Measurements from ENCODE around the gene PALM. TPM values are rescaled to one million over a fixed set of nuclear protein-coding genes. Genes with fewer than 3 reads are reported as not detected.

PALM gene
- total RNA-seq, 1 experiment from 2014 or later, result 21.2 TPM

DNA sequence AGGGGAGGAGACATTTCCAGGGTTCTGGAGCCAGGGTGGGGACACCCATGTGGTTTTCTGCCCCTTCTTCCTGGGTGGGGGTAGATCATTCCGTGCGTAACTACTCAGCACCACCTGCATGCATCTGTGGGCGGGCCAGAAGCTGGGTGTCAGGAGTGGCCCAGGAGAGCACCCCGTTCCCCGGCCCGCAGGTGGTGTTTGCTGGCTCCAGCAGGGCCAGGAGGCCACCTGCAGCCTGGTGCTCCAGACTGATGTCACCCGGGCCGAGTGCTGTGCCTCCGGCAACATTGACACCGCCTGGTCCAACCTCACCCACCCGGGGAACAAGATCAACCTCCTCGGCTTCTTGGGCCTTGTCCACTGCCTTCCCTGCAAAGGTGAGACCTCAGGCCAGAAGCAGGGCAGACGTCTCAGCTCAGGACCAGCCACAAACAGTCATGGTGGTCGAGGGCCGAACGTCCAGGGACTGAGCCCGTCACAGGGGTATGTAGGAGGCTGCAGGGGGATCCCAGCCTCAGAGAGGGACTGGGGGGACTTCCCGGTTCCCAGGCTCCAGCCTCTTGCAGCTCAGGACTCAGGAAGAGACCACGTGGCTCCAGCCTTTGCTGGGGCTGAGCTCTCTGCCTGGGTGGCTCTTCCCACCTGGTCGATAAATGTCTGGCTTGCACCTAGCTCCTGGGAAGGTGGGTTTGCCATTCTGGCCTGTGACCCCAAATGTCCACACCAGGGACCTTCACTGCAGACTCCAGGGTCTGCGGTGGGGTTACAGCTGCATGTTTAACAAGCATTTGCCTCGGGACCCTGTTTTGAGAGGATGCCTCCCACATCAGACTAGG lies 30.9 kb upstream of the PALM start:
- peaks cover 7% of the 10 kb centered on the region for H3K27me3 ChIP-seq (replicated peaks; ENCODE audit: insufficient read depth, low read depth, low read length, poor library complexity)
- no peak for DNase-seq (ENCODE audit: low spot score)
- H3K4me1 ChIP-seq (ENCODE audit: insufficient read depth, low read length, poor library complexity, severe bottlenecking), result peaks cover 27% of the 10 kb centered on the region
- no peaks in the 10 kb centered on the region for H3K36me3 ChIP-seq (ENCODE audit: insufficient read depth, low read length, poor library complexity, severe bottlenecking)
- no peaks in the 10 kb centered on the region for H3K9me3 ChIP-seq (ENCODE audit: low read depth, low read length, poor library complexity, severe bottlenecking)
- POLR2A ChIA-PET (ENCODE audit: low non-redundant PET), result no interaction called here
- no peak overlapping the region for H3K27ac ChIP-seq (ENCODE audit: low read depth, low read length, poor library complexity, severe bottlenecking)
- H3K4me3 ChIP-seq (ENCODE audit: low read depth, low read length, poor library complexity, severe bottlenecking), result no peak overlapping the region
- intact Hi-C loops (cut with micrococcal nuclease; ENCODE audit: unreplicated experiment), result no loop called here
- CTCF ChIA-PET, result interaction anchor here (1.0 kb wide), 1 partner anchor 56 kb away, joined by 6 read pairs; no protein-coding TSS in a partner anchor
- TF ChIP-seq CTCF (conservative IDR thresholded peaks at IDR 0.05; ENCODE audit: low read depth, low read length), result no peak
- no peak for TF ChIP-seq EZH2 (IDR thresholded peaks at IDR 0.05; ENCODE audit: borderline replicate concordance, low read depth, low read length, poor library complexity, severe bottlenecking)
- BruUV-seq (replicated peaks), result no TSS peak

GRCh38 chr19:678791-679388 lies 29.8 kb upstream of the PALM start:
- no peaks in the 10 kb centered on the region for H3K36me3 ChIP-seq (ENCODE audit: insufficient read depth, low read length, poor library complexity, severe bottlenecking)
- H3K9me3 ChIP-seq (ENCODE audit: low read depth, low read length, poor library complexity, severe bottlenecking), result no peaks in the 10 kb centered on the region
- no peak for DNase-seq (ENCODE audit: low spot score)
- intact Hi-C loops (cut with micrococcal nuclease; ENCODE audit: unreplicated experiment), result no loop called here
- no TSS peak for BruUV-seq (replicated peaks)
- H3K4me1 ChIP-seq (ENCODE audit: insufficient read depth, low read length, poor library complexity, severe bottlenecking), result peaks cover 27% of the 10 kb centered on the region
- POLR2A ChIA-PET (ENCODE audit: low non-redundant PET), result no interaction called here
- H3K27ac ChIP-seq (ENCODE audit: low read depth, low read length, poor library complexity, severe bottlenecking), result no peak overlapping the region
- TF ChIP-seq EZH2 (IDR thresholded peaks at IDR 0.05; ENCODE audit: borderline replicate concordance, low read depth, low read length, poor library complexity, severe bottlenecking) (no peak), CTCF (conservative IDR thresholded peaks at IDR 0.05; ENCODE audit: low read depth, low read length) (no peak)
- peak overlapping the region; percentile 94 for H3K4me3 ChIP-seq (ENCODE audit: low read depth, low read length, poor library complexity, severe bottlenecking)
- CTCF ChIA-PET, result no interaction called here
- H3K27me3 ChIP-seq (replicated peaks; ENCODE audit: insufficient read depth, low read depth, low read length, poor library complexity), result peaks cover 7% of the 10 kb centered on the region

DNA sequence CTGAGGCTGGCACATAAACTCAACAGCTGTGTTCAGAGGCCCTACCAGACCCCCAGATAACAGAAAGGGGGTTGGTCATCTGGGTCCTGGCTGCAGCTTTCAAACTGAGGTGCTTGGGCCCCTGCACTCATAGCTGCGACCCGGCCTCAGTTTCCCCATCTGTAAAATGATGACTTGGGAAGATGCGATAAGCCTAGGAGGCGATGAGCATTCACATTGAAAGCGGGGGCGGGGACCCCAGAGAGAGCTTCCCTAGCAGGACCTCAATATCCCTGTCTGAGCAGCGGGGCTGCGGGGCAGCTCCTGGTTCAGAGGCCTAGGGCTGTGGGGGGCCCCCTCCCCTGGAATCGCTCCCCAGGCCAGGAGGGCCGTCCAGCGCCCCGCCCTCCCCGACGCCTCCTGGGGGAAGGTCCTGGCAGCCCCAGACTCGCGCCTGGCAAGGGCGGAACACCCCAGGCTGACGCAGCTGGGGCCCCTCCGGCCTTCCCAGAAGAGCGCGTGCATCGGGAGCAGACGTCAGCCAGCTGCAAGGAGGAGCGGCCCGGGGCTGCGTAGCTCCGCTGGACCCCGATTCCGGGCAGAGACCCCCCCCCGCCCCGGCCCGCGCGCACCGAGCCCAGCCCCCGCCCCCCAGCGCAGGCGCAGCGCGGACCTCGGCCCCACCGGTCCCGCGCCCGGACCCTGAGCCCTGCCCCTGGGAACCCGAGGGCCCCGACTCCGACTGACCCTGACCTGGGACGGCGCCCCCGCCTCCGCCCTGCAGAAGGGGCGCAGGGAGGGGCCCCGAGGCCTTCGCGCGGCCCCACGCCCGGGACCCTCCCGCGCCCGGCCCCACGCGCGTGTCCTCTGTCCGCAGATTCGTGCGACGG lies 29.1 kb upstream of the PALM start:
- Histone ChIP-seq H3K36me3 (ENCODE audit: insufficient read depth, low read length, poor library complexity, severe bottlenecking) (no peaks in the 10 kb centered on the region), H3K4me3 (ENCODE audit: low read depth, low read length, poor library complexity, severe bottlenecking) (peak overlapping the region; percentile 94), H3K4me1 (ENCODE audit: insufficient read depth, low read length, poor library complexity, severe bottlenecking) (peaks cover 27% of the 10 kb centered on the region), H3K9me3 (ENCODE audit: low read depth, low read length, poor library complexity, severe bottlenecking) (no peaks in the 10 kb centered on the region), H3K27me3 (replicated peaks; ENCODE audit: insufficient read depth, low read depth, low read length, poor library complexity) (peaks cover 7% of the 10 kb centered on the region), H3K27ac (ENCODE audit: low read depth, low read length, poor library complexity, severe bottlenecking) (peak overlapping the region; percentile 97)
- ChIA-PET CTCF (no interaction called here), POLR2A (ENCODE audit: low non-redundant PET) (interaction anchor here (0.9 kb wide), 1 partner anchor 32 kb away, joined by 3 read pairs; no protein-coding TSS in a partner anchor)
- TF ChIP-seq EZH2 (IDR thresholded peaks at IDR 0.05; ENCODE audit: borderline replicate concordance, low read depth, low read length, poor library complexity, severe bottlenecking) (no peak), CTCF (conservative IDR thresholded peaks at IDR 0.05; ENCODE audit: low read depth, low read length) (no peak)
- intact Hi-C loops (cut with micrococcal nuclease; ENCODE audit: unreplicated experiment), result no loop called here
- peak; percentile 62 for DNase-seq (ENCODE audit: low spot score)
- TSS peak; percentile 44 for BruUV-seq (replicated peaks)
